ENCODE data around the gene TMEM131. TPM values are rescaled to one million over a fixed set of nuclear protein-coding genes. Genes with fewer than 3 reads are reported as not detected.
"Not testable (repeated sequence)": the region's sequence is repeated elsewhere in the genome, so short reads cannot be mapped to it uniquely, and the experiment has no call there.

Gene TMEM131, protein sequence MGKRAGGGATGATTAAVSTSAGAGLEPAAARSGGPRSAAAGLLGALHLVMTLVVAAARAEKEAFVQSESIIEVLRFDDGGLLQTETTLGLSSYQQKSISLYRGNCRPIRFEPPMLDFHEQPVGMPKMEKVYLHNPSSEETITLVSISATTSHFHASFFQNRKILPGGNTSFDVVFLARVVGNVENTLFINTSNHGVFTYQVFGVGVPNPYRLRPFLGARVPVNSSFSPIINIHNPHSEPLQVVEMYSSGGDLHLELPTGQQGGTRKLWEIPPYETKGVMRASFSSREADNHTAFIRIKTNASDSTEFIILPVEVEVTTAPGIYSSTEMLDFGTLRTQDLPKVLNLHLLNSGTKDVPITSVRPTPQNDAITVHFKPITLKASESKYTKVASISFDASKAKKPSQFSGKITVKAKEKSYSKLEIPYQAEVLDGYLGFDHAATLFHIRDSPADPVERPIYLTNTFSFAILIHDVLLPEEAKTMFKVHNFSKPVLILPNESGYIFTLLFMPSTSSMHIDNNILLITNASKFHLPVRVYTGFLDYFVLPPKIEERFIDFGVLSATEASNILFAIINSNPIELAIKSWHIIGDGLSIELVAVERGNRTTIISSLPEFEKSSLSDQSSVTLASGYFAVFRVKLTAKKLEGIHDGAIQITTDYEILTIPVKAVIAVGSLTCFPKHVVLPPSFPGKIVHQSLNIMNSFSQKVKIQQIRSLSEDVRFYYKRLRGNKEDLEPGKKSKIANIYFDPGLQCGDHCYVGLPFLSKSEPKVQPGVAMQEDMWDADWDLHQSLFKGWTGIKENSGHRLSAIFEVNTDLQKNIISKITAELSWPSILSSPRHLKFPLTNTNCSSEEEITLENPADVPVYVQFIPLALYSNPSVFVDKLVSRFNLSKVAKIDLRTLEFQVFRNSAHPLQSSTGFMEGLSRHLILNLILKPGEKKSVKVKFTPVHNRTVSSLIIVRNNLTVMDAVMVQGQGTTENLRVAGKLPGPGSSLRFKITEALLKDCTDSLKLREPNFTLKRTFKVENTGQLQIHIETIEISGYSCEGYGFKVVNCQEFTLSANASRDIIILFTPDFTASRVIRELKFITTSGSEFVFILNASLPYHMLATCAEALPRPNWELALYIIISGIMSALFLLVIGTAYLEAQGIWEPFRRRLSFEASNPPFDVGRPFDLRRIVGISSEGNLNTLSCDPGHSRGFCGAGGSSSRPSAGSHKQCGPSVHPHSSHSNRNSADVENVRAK (N-terminal part only)
- 10 to 100 TPM; 25.8 to 32.5 TPM for total RNA-seq

DNA sequence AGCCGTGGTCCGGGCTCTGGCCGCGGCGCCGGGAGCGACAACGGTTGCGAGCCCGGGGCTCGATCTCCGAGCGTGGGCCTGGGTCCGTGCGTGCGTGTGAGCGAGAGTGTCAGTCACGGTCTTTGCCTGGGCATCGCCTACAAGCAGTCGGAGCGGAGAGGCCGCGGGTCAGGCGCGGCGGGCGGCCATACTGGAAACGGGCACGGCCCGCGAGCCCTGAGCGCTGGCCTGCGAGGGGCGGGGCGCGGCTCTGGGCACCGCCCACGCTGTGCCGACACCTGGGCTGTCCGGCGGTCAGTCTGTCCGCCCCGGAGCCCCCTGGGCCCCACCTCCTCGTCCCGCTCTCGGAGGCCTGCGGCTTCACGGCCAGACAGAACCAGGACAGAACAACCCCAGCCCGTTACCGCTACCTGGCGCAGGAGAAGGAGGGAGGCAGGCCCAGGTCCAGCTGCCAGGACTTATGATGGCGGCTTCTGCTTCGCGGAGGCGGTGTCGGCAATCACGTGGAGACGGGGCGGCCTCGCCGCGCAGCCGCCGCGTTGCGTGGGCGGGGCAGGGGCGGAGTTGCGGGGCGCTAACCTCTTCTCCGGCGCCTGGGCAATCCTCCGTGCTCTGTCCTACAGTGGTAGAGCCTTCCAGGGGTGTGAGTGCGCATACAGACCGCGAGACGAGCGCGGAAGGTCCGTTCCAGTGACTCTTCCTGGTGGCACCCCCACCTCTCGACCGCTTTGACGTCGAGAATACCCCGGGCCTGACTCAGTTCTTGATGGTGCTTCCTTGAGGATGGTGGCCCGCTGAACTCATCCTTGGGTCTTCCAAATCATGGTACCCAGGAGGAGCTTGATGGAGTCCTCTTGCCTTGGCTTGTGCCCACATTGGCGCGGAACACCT, at the start of gene TMEM131:
Gene TMEM131 (minus strand): TSS at position 215 of the 891 bp plus-strand sequence. CDS start 286 bp downstream, outside the sequence.
- peaks cover 35% of the 10 kb centered on the region for H3K4me1 Mint-ChIP-seq
- H3K27ac Mint-ChIP-seq = peak within 1 kb of the TSS; percentile 97
- no peaks in the 10 kb centered on the region for H3K36me3 Mint-ChIP-seq (ENCODE audit: low read depth)
- no peaks in the 10 kb centered on the region for H3K9me3 Mint-ChIP-seq (ENCODE audit: low read depth)
- intact Hi-C loops (cut with DNase I, micrococcal nuclease) = loop anchor here (1.0 to 10.0 kb wide), 12 partner anchors 16 to 1341 kb away; partner anchors contain the start of genes EIF5B (in 2 of the 2), TXNDC9 (in 2 of the 2), ACTR1B (in 1 of the 2) and COA5 (in 1 of the 2)
- ATAC-seq (peak; percentile 84), DNase-seq (peak; percentile 97)
- no peaks in the 10 kb centered on the region for H3K27me3 Mint-ChIP-seq
- ChIA-PET POLR2A (interaction anchor here (1.0 kb wide), 1 partner anchor 10 kb away, joined by 3 read pairs; no protein-coding TSS in a partner anchor), CTCF (no interaction called here)
- peak within 1 kb of the TSS; percentile 85 for H3K4me3 Mint-ChIP-seq

DNA sequence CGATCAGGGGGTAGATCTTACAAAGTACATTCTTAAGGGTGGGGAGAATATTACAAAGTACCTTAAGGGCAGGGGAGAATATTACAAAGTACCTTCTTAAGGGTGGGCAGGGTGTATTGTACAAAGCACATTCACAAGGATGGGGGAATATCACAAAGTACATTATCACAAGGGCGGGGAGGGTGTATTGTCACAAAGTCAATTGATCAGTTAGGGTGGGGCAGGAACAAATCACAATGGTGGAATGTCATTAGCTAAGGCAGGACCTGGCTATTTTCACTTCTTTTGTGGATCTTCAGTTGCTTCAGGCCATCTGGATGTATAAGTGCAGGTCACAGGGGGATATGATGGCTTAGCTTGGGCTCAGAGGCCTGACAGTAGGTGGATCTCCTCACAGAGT, 49.0 kb upstream of the TMEM131 start:
- H3K36me3 Mint-ChIP-seq (ENCODE audit: low read depth); H3K27ac Mint-ChIP-seq; CTCF ChIA-PET: not testable (repeated sequence)

DNA sequence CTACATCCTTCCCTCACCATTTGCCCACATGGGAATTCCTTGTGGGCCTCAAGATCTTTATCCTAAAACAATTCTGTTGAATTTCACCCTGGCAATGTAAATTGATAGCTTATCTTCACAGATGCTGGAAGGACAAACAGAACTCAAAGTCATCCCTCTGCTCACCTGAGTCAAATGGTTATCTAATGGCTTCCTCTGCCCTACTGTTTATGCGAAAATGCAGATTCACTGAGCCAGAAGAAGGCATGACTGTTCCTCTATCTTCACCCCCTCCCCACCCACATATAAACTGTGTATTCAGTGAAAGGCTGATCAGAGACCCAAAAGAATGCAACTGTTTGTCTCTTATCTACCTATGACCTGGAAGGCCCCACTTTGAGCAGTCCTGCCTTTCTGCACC, 47.4 kb upstream of the TMEM131 start:
- Mint-ChIP-seq H3K9me3 (ENCODE audit: low read depth) (peaks cover 26% of the 10 kb centered on the region), H3K4me3 (no peak overlapping the region), H3K27me3 (peaks cover 11% of the 10 kb centered on the region), H3K27ac (no peak overlapping the region), H3K36me3 (ENCODE audit: low read depth) (peaks cover 5% of the 10 kb centered on the region), H3K4me1 (no peaks in the 10 kb centered on the region)
- ATAC-seq (no peak), DNase-seq (no peak)
- ChIA-PET POLR2A (no interaction called here), CTCF (no interaction called here)
- intact Hi-C loops (cut with DNase I, micrococcal nuclease) = no loop called here

More for the DNA sequence above, 49.0 kb upstream of the TMEM131 start:
- H3K4me1 Mint-ChIP-seq; intact Hi-C loops (cut with DNase I, micrococcal nuclease); ATAC-seq; DNase-seq; H3K27me3 Mint-ChIP-seq; H3K4me3 Mint-ChIP-seq; POLR2A ChIA-PET: not testable (repeated sequence)
- peaks cover 26% of the 10 kb centered on the region for H3K9me3 Mint-ChIP-seq (ENCODE audit: low read depth)

DNA sequence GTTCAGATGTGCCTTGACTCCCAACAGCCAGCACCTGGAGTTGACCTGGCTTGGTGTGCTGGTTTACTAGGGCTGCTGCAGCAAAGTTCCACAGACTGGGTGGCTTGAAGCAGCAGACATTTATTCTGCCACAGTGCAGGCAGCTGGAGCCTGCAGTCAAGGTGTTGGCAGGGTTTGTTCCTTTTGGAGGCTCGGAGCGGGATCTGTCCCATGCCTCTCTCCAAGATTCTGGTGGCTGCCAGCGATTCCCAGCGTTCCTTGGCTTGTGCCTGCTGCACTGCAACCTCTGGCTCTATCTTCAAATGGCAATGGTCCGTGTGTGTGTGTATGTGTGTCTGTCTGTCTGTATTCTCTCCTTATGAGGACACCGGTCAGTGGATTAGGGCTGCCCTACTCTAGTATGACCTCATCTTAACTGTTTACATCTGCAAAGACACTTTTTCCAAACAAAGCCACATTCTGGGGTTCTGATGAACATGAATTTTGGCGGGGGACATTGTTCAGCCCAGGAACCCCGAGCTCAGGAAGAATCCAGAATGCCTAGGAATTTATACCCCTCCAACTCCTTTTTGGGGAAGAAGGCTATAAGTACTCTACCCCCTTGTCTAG, 44.7 kb upstream of the TMEM131 start:
- ATAC-seq (no peak), DNase-seq (no peak)
- peaks cover 22% of the 10 kb centered on the region for H3K9me3 Mint-ChIP-seq (ENCODE audit: low read depth)
- H3K27ac Mint-ChIP-seq = no peak overlapping the region
- intact Hi-C loops (cut with DNase I, micrococcal nuclease) = no loop called here
- no peaks in the 10 kb centered on the region for H3K4me1 Mint-ChIP-seq
- ChIA-PET CTCF (no interaction called here), POLR2A (no interaction called here)
- H3K36me3 Mint-ChIP-seq (ENCODE audit: low read depth) = peaks cover 5% of the 10 kb centered on the region
- no peak overlapping the region for H3K4me3 Mint-ChIP-seq
- peaks cover 8% of the 10 kb centered on the region for H3K27me3 Mint-ChIP-seq

DNA sequence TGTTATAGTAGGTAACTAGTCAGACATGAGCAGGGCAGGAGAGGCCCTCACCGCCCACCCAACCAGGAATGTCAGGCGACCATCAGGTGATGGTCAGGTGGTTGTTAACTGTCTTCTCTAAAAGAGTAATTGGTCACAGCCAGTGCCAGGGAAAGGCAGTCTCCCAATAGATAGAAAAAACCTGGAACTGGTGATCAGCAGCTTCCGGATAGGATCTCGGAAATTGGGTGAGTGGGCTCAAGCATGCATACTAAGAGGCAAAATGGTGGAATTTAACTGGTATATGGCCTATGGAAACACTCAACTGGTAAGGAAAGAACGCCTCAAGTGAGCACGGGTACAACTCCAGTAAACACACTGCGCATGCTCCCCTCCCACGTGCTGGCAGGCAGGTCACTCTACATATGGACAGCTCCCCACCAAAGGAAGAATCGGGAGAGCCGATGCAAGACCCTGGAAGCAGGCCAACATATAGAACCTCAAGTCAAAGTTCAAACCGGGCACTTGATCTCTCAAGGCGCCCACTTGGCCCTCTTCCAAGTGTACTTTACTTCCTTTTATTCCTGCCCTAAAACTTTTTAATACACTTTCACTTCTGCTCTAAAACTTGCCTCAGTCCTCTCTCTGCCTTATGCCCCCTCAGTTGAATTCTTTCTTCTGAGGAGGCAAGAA, 43.5 kb upstream of the TMEM131 start:
- Mint-ChIP-seq H3K36me3 (ENCODE audit: low read depth) (no peaks in the 10 kb centered on the region), H3K9me3 (ENCODE audit: low read depth) (peaks cover 11% of the 10 kb centered on the region), H3K27ac (no peak overlapping the region)

DNA sequence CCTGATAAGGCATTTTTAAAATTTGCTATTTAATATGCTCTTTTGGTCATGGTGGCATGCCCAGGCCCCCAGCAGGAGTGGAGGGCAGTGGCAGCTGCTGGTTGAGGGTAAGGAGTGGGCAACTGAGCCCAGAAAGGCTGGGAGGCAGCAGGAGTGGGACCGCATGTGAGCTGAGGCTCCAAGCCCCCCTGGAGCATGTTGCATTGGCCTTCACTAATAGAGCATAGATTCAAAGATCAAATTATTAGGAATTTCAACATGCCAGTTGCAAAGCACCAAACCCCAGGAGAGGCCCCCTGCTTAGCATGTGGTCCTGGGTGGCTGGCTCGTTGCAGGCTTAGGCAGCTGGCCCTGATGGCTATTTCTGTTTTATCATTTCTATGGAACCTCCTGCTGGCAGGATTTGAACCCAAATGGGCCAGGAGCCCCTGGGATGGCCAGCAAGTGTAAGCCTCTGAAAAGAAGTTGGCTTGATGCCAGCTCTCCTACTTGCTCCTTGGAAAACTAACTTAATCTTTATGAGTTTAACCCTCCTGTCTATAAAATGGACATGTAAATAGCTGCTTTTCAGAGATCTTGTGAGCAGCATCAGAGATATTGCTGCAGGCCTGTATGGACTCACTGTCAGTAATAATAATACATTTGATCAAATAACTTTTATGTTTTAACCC, 42.1 kb upstream of the TMEM131 start:
- H3K9me3 Mint-ChIP-seq (ENCODE audit: low read depth) = peaks cover 2% of the 10 kb centered on the region
- POLR2A ChIA-PET = no interaction called here
- peaks cover 8% of the 10 kb centered on the region for H3K27me3 Mint-ChIP-seq

More for the DNA sequence above, 43.5 kb upstream of the TMEM131 start:
- DNase-seq = no peak
- intact Hi-C loops (cut with DNase I, micrococcal nuclease) = no loop called here
- CTCF ChIA-PET = no interaction called here
- peaks cover 8% of the 10 kb centered on the region for H3K27me3 Mint-ChIP-seq
- ATAC-seq = no peak
- H3K4me3 Mint-ChIP-seq = no peak overlapping the region
- no peaks in the 10 kb centered on the region for H3K4me1 Mint-ChIP-seq
- POLR2A ChIA-PET = no interaction called here

DNA sequence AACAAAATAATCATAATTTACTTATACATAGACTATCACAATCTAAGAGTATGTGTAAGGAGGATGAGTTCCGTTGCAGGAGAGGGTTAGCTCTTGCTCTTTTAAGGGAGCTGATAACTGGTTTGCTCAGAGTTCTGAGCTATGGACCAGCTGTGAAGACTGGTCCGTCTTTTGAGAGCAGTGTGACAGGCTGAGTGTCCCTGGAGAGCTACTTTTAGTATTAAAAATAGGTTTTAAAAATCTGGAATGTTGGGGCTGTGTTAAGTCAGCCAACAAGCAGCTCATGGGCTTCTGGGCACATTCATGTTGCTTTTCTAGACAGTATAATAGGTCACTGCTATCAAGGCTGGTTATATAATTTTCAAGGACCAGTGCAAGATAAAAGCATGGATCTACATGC, 41.5 kb upstream of the TMEM131 start:
- intact Hi-C loops (cut with DNase I, micrococcal nuclease) = no loop called here
- DNase-seq = no peak
- no peak overlapping the region for H3K27ac Mint-ChIP-seq
- peaks cover 8% of the 10 kb centered on the region for H3K27me3 Mint-ChIP-seq
- CTCF ChIA-PET = interaction anchor here (0.9 to 1.2 kb wide), 2 partner anchors 9 to 66 kb away, joined by 3 read pairs; no protein-coding TSS in a partner anchor
- no peaks in the 10 kb centered on the region for H3K36me3 Mint-ChIP-seq (ENCODE audit: low read depth)
- H3K4me1 Mint-ChIP-seq = no peaks in the 10 kb centered on the region
- ATAC-seq = no peak
- POLR2A ChIA-PET = no interaction called here
- H3K4me3 Mint-ChIP-seq = no peak overlapping the region
- H3K9me3 Mint-ChIP-seq (ENCODE audit: low read depth) = no peaks in the 10 kb centered on the region

More for the DNA sequence above, 42.1 kb upstream of the TMEM131 start:
- DNase-seq (no peak), ATAC-seq (no peak)
- CTCF ChIA-PET = interaction anchor here (0.9 to 1.2 kb wide), 2 partner anchors 10 to 66 kb away, joined by 3 read pairs; no protein-coding TSS in a partner anchor
- H3K4me3 Mint-ChIP-seq = no peak overlapping the region
- no peaks in the 10 kb centered on the region for H3K4me1 Mint-ChIP-seq
- no peak overlapping the region for H3K27ac Mint-ChIP-seq
- no peaks in the 10 kb centered on the region for H3K36me3 Mint-ChIP-seq (ENCODE audit: low read depth)
- intact Hi-C loops (cut with DNase I, micrococcal nuclease) = no loop called here

DNA sequence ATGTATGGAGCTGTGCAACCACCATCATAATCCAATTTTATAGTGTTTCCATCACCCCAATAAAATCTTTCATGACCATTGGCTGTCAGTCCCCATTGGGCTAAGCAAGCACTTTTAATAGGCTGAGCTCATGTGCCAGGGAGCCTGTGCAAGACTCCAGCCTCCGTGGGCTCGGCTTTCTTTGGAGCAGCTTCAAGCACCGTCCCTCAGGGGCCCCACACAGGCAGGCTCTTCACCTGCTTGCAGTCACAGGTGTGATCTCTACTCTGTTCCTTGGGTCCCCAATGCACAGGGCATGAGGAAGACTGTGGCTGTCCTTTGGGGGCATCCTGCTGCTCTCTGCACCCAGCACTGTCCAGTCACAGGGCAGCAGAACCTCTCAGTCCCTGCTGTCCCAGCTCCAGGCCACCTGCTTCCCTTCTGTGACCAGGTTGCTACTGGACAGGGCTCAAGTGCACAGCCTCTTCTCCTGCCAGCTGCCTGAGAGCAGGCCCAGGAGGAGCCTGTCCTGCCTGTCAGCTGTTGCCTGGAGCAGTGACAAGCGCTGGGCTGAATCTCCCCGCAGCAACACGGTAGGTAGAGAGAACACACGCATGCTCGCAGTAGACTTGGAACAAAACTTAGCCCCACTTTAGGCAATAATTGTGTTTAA, 40.7 kb upstream of the TMEM131 start:
- H3K36me3 Mint-ChIP-seq (ENCODE audit: low read depth) = no peaks in the 10 kb centered on the region
- H3K27me3 Mint-ChIP-seq = peaks cover 4% of the 10 kb centered on the region
- POLR2A ChIA-PET = no interaction called here
- no peak overlapping the region for H3K4me3 Mint-ChIP-seq
- H3K4me1 Mint-ChIP-seq = no peaks in the 10 kb centered on the region
- CTCF ChIA-PET = interaction anchor here (1.2 kb wide), 1 partner anchor 9 kb away, joined by 3 read pairs; no protein-coding TSS in a partner anchor
- DNase-seq = no peak
- no peak for ATAC-seq
- intact Hi-C loops (cut with DNase I, micrococcal nuclease) = no loop called here
- no peaks in the 10 kb centered on the region for H3K9me3 Mint-ChIP-seq (ENCODE audit: low read depth)
- H3K27ac Mint-ChIP-seq = no peak overlapping the region

DNA sequence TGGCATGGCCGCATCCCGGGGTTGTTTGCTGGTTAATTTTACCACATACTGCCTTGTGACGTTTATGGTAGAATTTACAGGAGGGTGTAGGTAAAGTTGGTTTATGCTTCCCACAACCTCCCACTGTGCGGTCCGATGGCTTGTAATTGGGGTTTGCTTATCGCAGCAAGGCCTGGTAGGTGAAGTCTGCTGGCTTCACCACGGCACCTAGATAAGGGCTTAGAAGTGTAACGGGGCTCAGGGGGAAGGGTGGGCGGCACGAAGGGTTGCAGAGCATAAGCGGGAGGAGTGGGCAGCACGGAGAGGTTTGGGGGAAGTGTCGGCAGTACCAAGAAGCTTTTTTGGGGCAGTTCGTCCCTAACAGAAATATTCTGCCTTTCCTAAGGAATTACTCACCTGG, 39.0 kb upstream of the TMEM131 start:
- peaks cover 4% of the 10 kb centered on the region for H3K27me3 Mint-ChIP-seq
- no peaks in the 10 kb centered on the region for H3K4me1 Mint-ChIP-seq
- H3K9me3 Mint-ChIP-seq (ENCODE audit: low read depth) = no peaks in the 10 kb centered on the region
- no peak overlapping the region for H3K27ac Mint-ChIP-seq
- DNase-seq = no peak
- no peaks in the 10 kb centered on the region for H3K36me3 Mint-ChIP-seq (ENCODE audit: low read depth)
- intact Hi-C loops (cut with DNase I, micrococcal nuclease) = no loop called here
- ChIA-PET POLR2A (no interaction called here), CTCF (interaction anchor here (1.9 kb wide), 1 partner anchor 228 kb away, joined by 4 read pairs; no protein-coding TSS in a partner anchor)
- H3K4me3 Mint-ChIP-seq = no peak overlapping the region
- no peak for ATAC-seq
